Cerebellar nuclear complex (tissue), 1 donor: ENCODE data around the gene YIPF5.

Experiments used
- DNase-seq, 2 experiments: peaks; one replicate each; lab custom pipeline; 2025; lab: John Stamatoyannopoulos, UW

The YIPF5 gene

DNA sequence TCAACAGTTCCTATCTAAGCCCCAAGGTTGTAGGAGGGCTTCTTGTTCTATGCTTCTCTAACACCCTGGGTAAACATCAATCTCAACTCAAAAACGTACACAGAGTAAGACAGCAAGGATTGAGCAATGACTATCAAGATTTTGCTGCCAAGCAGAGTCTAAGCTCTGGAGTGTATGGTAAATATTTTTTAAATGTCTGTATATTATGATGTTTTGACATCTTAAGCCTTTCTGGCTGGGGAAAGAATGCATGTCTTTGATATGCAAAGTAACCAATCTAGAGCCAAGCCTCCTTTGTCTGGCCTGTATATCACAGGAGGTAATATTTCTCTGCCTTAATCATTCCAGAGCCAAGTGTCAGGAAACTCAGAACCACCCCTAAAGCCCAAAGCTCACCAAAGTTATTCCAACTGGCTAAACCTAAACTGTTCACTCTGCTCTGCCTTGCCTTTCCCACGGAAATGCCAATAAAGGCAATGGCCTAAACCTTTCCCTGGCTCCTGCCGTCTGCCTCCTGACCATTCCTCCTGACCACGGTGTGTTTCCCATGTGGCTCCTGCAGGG is 45.2 kb downstream of the YIPF5 start:
- DNase-seq: no peak

- DNase-seq: no peak
Measured at GRCh38 chr5:144122641-144123040, 47.8 kb downstream of the YIPF5 start.

DNA sequence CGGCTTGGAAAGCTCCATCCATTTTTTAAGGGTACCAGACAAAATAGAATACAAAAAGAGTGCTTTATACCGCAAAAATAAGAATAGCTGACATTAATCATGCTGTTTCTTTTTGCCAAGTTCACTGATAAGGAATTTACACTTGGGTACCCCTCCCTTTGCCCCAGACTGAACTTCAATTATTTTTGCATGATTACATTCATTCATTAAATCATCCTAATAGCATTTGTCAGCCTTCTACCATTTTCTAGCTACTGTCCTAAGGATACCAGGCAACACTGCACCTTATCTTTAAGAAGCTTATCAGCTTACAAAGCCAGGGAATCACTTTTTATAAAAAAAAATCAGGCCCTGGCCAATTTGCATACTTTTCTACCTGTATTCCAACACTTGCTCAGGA is 48.4 kb downstream of the YIPF5 start:
- DNase-seq: no peak

GRCh38 chr5:144121577-144121976 is 48.9 kb downstream of the YIPF5 start:
- DNase-seq: no peak

GRCh38 chr5:144120661-144121180 is 49.7 kb downstream of the YIPF5 start:
- no peak for DNase-seq

DNA sequence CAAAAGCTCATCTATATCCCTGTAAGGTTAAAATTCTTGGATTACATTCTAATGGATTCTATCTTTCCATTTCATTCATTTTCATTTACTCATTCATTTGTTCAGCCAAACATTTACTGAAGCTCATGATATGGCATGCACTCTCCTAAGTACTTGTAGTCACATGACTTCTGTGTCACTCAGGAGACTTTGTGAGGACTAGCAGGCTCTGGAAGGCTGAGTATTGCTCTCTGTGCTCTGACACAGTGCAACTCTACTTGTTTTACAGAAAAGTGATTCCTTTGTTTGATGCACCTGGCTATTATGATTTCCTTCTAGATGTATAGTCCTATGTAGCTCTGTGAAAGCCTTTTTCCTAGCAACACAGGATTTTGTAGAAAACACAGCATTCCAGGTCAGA is 53.0 kb downstream of the YIPF5 start:
- no peak for DNase-seq

GRCh38 chr5:144114571-144114970 is 55.9 kb downstream of the YIPF5 start:
- no peak for DNase-seq
